SU-DHL-6 (cell line): Measurements from ENCODE around the gene KRTAP7-1.

Experiments used
- EZH2phosphoT487 ChIP-seq: fragments of 200-600 bp; sonication (generic), shearing (Covaris generic); conservative IDR thresholded peaks from 2 replicates; pipeline ENCODE4 v1.6.1; 2018; ENCODE audit warnings: mild to moderate bottlenecking, antibody characterized with exemption, low read length, moderate library complexity, mixed read lengths
- TF ChIP-seq, protein P1 (sequence below): fragments of 200-600 bp; sonication (generic); IDR thresholded peaks from one replicate; pipeline ENCODE4 v1.5.1; 2017; ENCODE audit warnings: antibody characterized with exemption, mild to moderate bottlenecking, low read length, moderate library complexity; ENCODE audit not compliant: insufficient read depth, poor library complexity, severe bottlenecking

DNA sequence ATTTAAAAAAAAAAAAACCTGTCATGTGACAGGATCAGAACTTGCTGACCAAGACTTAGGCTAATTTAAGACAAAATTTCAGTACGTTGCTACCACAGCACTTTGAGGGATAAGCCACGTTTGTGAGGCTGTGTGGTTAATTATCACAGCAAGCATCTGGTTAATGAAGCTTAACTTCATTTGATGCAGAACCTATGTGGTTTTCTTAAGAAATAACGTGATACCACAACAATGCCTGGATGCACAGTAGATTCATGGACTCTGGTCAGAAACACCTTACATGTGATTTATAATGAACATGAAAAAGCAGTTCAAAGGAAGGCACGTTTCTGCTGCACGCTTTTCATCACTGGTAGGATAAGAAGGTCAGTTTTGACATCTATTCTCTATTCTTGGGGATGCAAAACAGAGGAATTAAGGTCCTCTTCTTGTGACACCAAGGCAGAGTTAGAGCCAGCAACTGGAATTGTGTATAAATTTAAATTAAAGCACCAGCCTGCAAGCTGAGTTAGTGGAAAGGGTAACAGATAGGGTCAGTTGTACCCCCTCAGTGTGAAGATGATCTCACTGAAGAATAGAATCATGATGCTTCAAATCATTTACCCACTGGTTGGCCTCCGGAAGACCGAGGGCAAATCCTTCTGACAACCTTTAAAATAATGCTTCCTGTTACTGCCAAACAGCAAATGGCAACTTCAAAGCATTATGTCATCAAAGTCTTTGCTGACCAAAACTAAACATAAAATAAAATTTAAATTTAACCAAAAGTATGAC is 10.5 kb downstream of the KRTAP7-1 start:
- no peak for TF ChIP-seq EZH2phosphoT487
- TF ChIP-seq, protein P1, sequence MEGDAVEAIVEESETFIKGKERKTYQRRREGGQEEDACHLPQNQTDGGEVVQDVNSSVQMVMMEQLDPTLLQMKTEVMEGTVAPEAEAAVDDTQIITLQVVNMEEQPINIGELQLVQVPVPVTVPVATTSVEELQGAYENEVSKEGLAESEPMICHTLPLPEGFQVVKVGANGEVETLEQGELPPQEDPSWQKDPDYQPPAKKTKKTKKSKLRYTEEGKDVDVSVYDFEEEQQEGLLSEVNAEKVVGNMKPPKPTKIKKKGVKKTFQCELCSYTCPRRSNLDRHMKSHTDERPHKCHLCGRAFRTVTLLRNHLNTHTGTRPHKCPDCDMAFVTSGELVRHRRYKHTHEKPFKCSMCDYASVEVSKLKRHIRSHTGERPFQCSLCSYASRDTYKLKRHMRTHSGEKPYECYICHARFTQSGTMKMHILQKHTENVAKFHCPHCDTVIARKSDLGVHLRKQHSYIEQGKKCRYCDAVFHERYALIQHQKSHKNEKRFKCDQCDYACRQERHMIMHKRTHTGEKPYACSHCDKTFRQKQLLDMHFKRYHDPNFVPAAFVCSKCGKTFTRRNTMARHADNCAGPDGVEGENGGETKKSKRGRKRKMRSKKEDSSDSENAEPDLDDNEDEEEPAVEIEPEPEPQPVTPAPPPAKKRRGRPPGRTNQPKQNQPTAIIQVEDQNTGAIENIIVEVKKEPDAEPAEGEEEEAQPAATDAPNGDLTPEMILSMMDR: no peak
